ENCODE data around the gene DELE1. TPM values are rescaled to one million over a fixed set of nuclear protein-coding genes. Genes with fewer than 3 reads are reported as not detected.

DELE1 gene
- total and polyA plus RNA-seq, 2 donors (not counting 3 experiments of a cell fraction or from before 2014, with no cell fraction given) = 105 to 121 TPM

DNA sequence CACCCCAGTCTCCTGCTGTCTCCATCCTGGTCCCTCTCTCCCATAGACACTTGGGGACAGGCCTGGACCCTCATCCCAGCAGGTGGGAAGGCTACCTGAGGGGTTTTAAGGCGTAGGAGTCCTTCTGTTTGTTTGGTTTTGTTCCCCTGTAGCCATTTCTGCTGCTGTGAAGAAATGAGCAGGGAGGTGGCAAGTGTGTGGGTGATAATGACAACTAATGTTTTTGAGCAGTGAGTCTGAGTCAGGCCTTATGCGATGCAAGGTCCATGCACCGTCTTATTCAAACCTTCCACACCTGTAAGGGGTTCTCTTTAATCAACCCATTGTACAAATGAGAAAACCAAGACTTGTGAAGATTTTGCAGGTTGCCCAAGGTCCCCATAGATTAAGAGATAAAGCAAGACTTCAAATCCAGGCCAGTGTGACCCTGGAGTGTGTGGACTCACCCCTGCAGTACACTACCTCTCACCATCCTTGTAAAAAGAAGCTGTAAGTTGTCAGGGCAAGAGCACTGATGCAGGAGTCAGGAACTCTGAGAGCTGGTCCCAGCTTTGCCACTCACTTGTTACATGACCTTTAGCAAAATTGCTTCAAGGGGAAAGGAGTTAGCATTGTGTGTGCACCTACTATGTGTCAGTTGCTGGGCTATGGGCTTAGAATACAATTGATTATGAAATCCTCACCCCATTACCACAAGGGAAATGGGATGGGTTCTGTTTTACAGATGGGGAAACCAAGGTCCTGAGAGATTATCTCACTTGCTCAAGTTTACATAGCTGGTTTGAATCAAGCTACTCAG lies 26.7 kb downstream of the DELE1 start:
- no TSS peak for BruUV-seq (replicated peaks)
- Histone ChIP-seq H3K9ac (replicated peaks; ENCODE audit: extremely low read depth, insufficient read depth, low read length) (no peak overlapping the region), H3K27me3 (ENCODE audit: control insufficient read depth in 2 of 2, insufficient read depth in 2 of 2, low read length in 2 of 2) (no peaks in the 10 kb centered on the region), H3K4me1 (ENCODE audit: control insufficient read depth, extremely low read depth, insufficient read depth, low read length) (peaks cover 60% of the 10 kb centered on the region), H3K4me3 (replicated peaks in 1 of 3; ENCODE audit: insufficient read depth in 1 of 3, low read depth in 1 of 3, low read length in 3 of 3) (no peak overlapping the region), H3K79me2 (ENCODE audit: control insufficient read depth, insufficient read depth, low read length) (no peaks in the 10 kb centered on the region), H3K9me3 (replicated peaks; ENCODE audit: control insufficient read depth, insufficient read depth, low read length) (no peaks in the 10 kb centered on the region), H3K9me1 (replicated peaks; ENCODE audit: control insufficient read depth, extremely low read depth, insufficient read depth, low read length) (no peaks in the 10 kb centered on the region), H3K4me2 (ENCODE audit: insufficient read depth, low read length) (no peak overlapping the region), H4K20me1 (replicated peaks; ENCODE audit: control insufficient read depth, extremely low read depth, insufficient read depth, low read length) (no peaks in the 10 kb centered on the region), H3K36me3 (ENCODE audit: control insufficient read depth in 2 of 2, extremely low read depth in 1 of 2, insufficient read depth in 2 of 2, low read length in 2 of 2) (no peaks in the 10 kb centered on the region), H2AFZ (ENCODE audit: low read depth, low read length) (no peak overlapping the region), H3K27ac (ENCODE audit: insufficient read depth, low read depth, low read length) (no peak overlapping the region)
- ChIA-PET CTCF (interaction anchor here (1.4 to 2.5 kb wide), 2 partner anchors 10 to 17 kb away, joined by 3 to 16 read pairs; no protein-coding TSS in a partner anchor), POLR2A (no interaction called here)
- DNase-seq (ENCODE audit: low read depth, low spot score) (no peak), FAIRE-seq (peak; percentile 31)
- intact Hi-C loops (cut with micrococcal nuclease) = no loop called here
- TF ChIP-seq MYC (IDR thresholded peaks at IDR 0.05; ENCODE audit: low read depth, low read length) (no peak), POLR2AphosphoS5 (IDR thresholded peaks at IDR 0.05; ENCODE audit: insufficient read depth, low read depth, low read length) (no peak), EZH2 (IDR thresholded peaks at IDR 0.05; ENCODE audit: borderline replicate concordance, low read depth, low read length, severe bottlenecking) (no peak), GATA2 (IDR thresholded peaks at IDR 0.05; ENCODE audit: insufficient read depth, insufficient read length, low read depth, low read length) (no peak), POLR2A (IDR thresholded peaks at IDR 0.05; ENCODE audit: low read depth, low read length) (no peak), FOS (IDR thresholded peaks at IDR 0.05; ENCODE audit: borderline replicate concordance, insufficient read depth, low read length) (no peak), JUN (IDR thresholded peaks at IDR 0.05; ENCODE audit: borderline replicate concordance, insufficient read depth, insufficient read length, low read depth) (no peak)
- TF ChIP-seq, protein P1, sequence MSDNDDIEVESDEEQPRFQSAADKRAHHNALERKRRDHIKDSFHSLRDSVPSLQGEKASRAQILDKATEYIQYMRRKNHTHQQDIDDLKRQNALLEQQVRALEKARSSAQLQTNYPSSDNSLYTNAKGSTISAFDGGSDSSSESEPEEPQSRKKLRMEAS (IDR thresholded peaks at IDR 0.05; ENCODE audit: insufficient read depth, insufficient read length) = no peak
- TF ChIP-seq, protein P2, sequence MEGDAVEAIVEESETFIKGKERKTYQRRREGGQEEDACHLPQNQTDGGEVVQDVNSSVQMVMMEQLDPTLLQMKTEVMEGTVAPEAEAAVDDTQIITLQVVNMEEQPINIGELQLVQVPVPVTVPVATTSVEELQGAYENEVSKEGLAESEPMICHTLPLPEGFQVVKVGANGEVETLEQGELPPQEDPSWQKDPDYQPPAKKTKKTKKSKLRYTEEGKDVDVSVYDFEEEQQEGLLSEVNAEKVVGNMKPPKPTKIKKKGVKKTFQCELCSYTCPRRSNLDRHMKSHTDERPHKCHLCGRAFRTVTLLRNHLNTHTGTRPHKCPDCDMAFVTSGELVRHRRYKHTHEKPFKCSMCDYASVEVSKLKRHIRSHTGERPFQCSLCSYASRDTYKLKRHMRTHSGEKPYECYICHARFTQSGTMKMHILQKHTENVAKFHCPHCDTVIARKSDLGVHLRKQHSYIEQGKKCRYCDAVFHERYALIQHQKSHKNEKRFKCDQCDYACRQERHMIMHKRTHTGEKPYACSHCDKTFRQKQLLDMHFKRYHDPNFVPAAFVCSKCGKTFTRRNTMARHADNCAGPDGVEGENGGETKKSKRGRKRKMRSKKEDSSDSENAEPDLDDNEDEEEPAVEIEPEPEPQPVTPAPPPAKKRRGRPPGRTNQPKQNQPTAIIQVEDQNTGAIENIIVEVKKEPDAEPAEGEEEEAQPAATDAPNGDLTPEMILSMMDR (IDR thresholded peaks at IDR 0.05; ENCODE audit: extremely low read depth in 1 of 2, insufficient read depth in 1 of 2, low read depth in 1 of 2, low read length in 2 of 2) = no peak
- dilution Hi-C loops (cut with MboI; ENCODE audit: extremely low pct_ligation_motif_present, low sequenced_read_pairs) = no loop called here

Data from endothelial cell of umbilical vein (primary cell).